ENCODE data around the gene ZBTB46.

ZBTB46 gene

DNA sequence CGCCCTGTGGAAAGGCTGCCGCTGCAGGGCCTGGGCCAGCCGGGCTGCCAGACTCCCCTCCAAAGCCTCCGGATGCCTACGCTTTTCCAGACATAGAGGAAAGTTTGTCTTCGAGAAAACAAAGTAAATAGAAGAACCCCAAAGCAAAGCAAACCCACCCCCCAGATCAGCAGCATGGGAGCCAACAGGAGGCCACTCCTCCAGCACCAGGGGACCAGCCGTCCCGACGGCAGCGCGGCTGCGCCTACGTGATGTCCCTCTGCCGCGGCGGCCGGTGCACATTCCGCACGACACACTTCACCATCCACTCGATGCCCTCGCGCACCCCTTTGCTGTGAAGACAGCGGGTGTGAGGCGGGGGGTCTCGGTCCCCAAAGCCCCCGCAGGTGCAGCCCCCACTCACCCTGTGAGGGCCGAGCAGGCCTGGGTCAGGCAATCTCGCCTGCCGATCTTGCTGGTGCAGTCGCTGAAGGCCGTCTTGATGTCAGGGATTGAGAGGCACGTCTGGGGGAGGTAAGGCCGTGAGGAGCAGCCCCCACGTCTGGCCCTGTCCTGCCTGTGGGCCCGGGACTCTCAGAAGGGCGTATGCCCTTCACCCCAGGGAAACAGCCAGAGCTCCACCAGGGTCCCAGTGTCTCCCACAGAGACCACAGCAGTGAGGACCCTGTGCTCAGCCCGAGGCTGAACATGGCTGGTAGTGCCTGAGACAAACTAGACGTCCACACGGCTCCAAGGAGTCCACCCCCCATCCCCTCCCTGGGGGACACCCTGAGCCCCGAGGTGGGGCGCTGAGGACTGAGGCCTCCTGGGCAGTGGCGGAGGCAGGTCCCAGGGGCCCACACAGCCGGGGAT lies 130.6 kb downstream of the ZBTB46 start:
- no peaks in the 10 kb centered on the region for H3K9me3 Mint-ChIP-seq
- H3K36me3 Mint-ChIP-seq (ENCODE audit: insufficient read depth): peaks cover 27% of the 10 kb centered on the region
- H3K27ac Mint-ChIP-seq (ENCODE audit: low read depth): no peak overlapping the region
- no peak overlapping the region for H3K4me3 Mint-ChIP-seq
- H3K27me3 Mint-ChIP-seq: no peaks in the 10 kb centered on the region
- no peak for DNase-seq (ENCODE audit: low spot score in 2 of 2)
- peaks cover 30% of the 10 kb centered on the region for H3K4me1 Mint-ChIP-seq
- ATAC-seq (replicated peaks; ENCODE audit: extremely low read depth, poor library complexity, severe bottlenecking): no peak

DNA sequence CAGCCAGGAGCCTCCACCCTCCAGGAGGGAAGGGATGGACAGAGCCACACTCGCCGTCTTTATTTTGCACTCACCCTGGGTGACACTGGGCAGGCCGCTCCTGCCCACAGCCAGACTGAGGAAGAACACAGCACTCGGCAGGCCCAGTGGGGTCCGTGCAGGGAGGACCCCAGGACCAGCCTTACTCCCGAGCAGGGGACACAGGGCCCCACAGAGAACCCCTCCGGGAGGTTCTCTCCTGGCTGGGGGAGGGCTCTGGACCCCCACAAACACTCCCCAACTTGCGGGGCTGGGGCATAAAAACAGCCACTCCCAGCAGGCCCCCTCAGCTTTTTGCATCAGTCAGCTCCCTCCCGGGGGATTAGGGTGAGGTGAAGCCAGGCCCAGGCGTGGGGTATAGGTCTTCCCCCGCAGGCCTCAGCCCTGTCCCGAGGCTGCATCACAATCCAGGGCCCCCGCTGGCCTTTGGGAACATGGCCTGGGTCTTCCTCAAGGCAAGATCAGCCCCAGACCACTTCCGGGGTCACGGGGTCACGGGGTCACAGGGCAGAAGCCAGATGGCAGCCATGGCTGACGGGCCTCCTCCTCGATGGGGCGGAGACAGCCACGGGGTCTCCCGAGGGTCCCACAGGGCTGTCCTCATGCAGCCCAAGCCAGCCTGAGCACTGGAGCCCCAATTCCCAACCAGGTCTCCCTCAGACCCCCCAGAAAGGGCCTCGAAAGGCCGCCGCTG lies 131.4 kb downstream of the ZBTB46 start:
- Mint-ChIP-seq H3K4me1 (peaks cover 25% of the 10 kb centered on the region), H3K4me3 (peak overlapping the region; percentile 13), H3K9me3 (no peaks in the 10 kb centered on the region), H3K27ac (ENCODE audit: low read depth) (no peak overlapping the region), H3K36me3 (ENCODE audit: insufficient read depth) (peaks cover 20% of the 10 kb centered on the region), H3K27me3 (no peaks in the 10 kb centered on the region)
- DNase-seq (ENCODE audit: low spot score in 2 of 2): no peak
- no peak for ATAC-seq (replicated peaks; ENCODE audit: extremely low read depth, poor library complexity, severe bottlenecking)

DNA sequence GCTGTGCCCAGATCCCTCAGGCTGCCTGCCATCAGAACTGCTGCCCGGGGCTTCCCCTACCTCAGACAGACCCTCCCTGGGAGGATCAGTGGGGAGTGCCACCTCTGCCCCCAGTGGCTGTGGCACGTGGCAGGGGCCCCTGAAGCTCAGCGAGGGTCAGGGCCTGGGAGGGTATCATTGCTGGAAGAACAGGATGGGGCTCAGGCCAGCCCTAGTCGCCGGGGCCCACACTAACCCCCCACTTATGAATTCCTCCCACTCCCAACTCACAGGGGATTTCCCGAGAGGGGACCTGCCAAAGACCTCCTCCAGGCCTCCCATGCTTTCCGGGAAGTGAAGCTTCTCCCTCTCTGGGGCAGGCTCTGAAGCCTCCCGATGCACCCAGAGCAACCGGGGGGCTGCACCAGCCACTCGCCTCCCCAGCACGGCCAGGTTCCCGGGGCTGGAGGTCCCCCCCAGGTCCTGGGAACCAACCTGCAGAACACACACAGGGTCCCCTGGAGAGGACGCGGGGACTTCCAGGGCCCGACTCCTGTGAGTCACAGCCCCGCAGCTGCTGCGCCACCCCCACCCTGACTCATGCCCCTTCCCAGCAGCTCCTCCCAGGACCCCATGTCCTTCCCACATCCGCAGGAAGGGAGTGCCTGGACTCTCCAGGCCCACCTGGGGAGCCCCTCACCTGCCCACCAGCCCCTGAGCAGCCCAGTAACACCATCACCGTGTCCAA lies 132.2 kb downstream of the ZBTB46 start:
- no peak for DNase-seq (ENCODE audit: low spot score in 2 of 2)
- Mint-ChIP-seq H3K36me3 (ENCODE audit: insufficient read depth) (peaks cover 19% of the 10 kb centered on the region), H3K4me1 (peaks cover 26% of the 10 kb centered on the region), H3K4me3 (peak overlapping the region; percentile 13), H3K9me3 (no peaks in the 10 kb centered on the region), H3K27me3 (no peaks in the 10 kb centered on the region), H3K27ac (ENCODE audit: low read depth) (no peak overlapping the region)
- ATAC-seq (replicated peaks; ENCODE audit: extremely low read depth, poor library complexity, severe bottlenecking): no peak

DNA sequence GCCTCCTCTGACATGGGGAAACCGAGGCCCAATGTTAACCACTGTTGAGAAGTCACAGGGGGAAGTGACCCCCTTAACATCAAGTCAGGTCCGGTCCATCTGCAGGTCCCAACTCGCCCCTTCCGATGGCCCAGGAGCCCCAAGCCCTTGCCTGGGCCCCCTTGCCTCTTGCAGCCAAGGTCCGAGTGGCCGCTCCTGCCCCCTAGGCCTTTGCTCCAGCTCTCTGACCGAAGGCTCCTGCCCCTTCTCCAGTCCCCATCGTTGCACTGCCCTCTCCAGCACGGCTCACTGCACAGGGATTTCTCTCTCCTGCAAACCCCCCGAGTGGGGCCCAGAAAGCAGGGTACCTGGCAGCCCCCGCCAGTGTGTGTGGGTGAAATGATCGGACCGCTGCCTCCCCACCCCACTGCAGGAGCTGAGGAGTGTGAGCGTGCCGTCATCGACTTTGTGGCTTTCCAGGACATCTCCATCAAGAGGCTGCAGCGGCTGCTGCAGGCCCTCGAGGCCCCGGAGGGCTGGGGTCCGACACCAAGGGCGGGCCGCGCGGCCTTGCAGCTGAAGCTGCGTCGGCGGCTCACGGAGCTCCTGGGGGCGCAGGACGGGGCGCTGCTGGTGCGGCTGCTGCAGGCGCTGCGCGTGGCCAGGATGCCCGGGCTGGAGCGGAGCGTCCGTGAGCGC lies 133.1 kb downstream of the ZBTB46 start:
- Mint-ChIP-seq H3K36me3 (ENCODE audit: insufficient read depth) (peaks cover 25% of the 10 kb centered on the region), H3K4me3 (peak overlapping the region; percentile 43), H3K4me1 (peaks cover 30% of the 10 kb centered on the region), H3K27me3 (no peaks in the 10 kb centered on the region), H3K9me3 (no peaks in the 10 kb centered on the region), H3K27ac (ENCODE audit: low read depth) (no peak overlapping the region)
- no peak for ATAC-seq (replicated peaks; ENCODE audit: extremely low read depth, poor library complexity, severe bottlenecking)
- DNase-seq (ENCODE audit: low spot score in 2 of 2): no peak

DNA sequence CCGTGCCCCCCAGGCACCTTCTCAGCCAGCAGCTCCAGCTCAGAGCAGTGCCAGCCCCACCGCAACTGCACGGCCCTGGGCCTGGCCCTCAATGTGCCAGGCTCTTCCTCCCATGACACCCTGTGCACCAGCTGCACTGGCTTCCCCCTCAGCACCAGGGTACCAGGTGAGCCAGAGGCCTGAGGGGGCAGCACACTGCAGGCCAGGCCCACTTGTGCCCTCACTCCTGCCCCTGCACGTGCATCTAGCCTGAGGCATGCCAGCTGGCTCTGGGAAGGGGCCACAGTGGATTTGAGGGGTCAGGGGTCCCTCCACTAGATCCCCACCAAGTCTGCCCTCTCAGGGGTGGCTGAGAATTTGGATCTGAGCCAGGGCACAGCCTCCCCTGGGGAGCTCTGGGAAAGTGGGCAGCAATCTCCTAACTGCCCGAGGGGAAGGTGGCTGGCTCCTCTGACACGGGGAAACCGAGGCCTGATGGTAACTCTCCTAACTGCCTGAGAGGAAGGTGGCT lies 133.7 kb downstream of the ZBTB46 start:
- Mint-ChIP-seq H3K27ac (ENCODE audit: low read depth) (peak overlapping the region; percentile 51), H3K36me3 (ENCODE audit: insufficient read depth) (peaks cover 31% of the 10 kb centered on the region), H3K4me1 (peaks cover 30% of the 10 kb centered on the region), H3K27me3 (no peaks in the 10 kb centered on the region), H3K9me3 (no peaks in the 10 kb centered on the region), H3K4me3 (peak overlapping the region; percentile 58)
- no peak for ATAC-seq (replicated peaks; ENCODE audit: extremely low read depth, poor library complexity, severe bottlenecking)
- no peak for DNase-seq (ENCODE audit: low spot score in 2 of 2)

DNA sequence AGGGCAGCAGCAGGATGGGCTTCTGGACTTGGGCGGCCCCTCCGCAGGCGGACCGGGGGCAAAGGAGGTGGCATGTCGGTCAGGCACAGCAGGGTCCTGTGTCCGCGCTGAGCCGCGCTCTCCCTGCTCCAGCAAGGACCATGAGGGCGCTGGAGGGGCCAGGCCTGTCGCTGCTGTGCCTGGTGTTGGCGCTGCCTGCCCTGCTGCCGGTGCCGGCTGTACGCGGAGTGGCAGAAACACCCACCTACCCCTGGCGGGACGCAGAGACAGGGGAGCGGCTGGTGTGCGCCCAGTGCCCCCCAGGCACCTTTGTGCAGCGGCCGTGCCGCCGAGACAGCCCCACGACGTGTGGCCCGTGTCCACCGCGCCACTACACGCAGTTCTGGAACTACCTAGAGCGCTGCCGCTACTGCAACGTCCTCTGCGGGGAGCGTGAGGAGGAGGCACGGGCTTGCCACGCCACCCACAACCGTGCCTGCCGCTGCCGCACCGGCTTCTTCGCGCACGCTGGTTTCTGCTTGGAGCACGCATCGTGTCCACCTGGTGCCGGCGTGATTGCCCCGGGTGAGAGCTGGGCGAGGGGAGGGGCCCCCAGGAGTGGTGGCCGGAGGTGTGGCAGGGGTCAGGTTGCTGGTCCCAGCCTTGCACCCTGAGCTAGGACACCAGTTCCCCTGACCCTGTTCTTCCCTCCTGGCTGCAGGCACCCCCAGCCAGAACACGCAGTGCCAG lies 134.3 kb downstream of the ZBTB46 start, which contains the start of gene TNFRSF6B:
TNFRSF6B (plus strand) TSS at position 25 of the 729 bp plus-strand sequence; CDS start at position 141, 116 bp downstream.
- H3K4me3 Mint-ChIP-seq: peak within 1 kb of the TSS; percentile 58
- H3K4me1 Mint-ChIP-seq: peaks cover 23% of the 10 kb centered on the region
- peak; percentile 21 for ATAC-seq (replicated peaks; ENCODE audit: extremely low read depth, poor library complexity, severe bottlenecking)
- DNase-seq (ENCODE audit: low spot score in 2 of 2): no peak
- H3K36me3 Mint-ChIP-seq (ENCODE audit: insufficient read depth): peaks cover 30% of the 10 kb centered on the region
- H3K9me3 Mint-ChIP-seq: no peaks in the 10 kb centered on the region
- no peaks in the 10 kb centered on the region for H3K27me3 Mint-ChIP-seq
- peak within 1 kb of the TSS; percentile 51 for H3K27ac Mint-ChIP-seq (ENCODE audit: low read depth)

DNA sequence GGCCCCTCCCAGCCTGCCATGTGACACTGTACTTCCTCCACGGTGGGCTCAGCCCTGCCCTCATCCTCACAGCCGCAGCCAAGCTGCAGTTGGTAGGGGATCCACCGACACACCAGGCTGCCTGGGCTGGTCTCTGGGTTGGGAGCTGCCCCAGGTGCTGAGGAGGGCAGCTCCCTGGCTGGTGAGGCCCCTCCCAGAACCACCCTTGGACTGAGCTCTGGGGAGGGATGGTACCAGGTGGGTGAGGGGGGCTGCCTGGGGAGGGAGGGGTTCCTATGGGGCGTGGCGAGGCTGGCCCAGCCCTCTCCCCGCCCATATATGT lies 134.8 kb downstream of the ZBTB46 start:
- DNase-seq (ENCODE audit: low spot score in 2 of 2) (no peak), ATAC-seq (replicated peaks; ENCODE audit: extremely low read depth, poor library complexity, severe bottlenecking) (peak; percentile 75)
- Mint-ChIP-seq H3K36me3 (ENCODE audit: insufficient read depth) (peaks cover 36% of the 10 kb centered on the region), H3K4me3 (peak overlapping the region; percentile 25), H3K27me3 (no peaks in the 10 kb centered on the region), H3K4me1 (peaks cover 22% of the 10 kb centered on the region), H3K9me3 (no peaks in the 10 kb centered on the region), H3K27ac (ENCODE audit: low read depth) (no peak overlapping the region)

DNA sequence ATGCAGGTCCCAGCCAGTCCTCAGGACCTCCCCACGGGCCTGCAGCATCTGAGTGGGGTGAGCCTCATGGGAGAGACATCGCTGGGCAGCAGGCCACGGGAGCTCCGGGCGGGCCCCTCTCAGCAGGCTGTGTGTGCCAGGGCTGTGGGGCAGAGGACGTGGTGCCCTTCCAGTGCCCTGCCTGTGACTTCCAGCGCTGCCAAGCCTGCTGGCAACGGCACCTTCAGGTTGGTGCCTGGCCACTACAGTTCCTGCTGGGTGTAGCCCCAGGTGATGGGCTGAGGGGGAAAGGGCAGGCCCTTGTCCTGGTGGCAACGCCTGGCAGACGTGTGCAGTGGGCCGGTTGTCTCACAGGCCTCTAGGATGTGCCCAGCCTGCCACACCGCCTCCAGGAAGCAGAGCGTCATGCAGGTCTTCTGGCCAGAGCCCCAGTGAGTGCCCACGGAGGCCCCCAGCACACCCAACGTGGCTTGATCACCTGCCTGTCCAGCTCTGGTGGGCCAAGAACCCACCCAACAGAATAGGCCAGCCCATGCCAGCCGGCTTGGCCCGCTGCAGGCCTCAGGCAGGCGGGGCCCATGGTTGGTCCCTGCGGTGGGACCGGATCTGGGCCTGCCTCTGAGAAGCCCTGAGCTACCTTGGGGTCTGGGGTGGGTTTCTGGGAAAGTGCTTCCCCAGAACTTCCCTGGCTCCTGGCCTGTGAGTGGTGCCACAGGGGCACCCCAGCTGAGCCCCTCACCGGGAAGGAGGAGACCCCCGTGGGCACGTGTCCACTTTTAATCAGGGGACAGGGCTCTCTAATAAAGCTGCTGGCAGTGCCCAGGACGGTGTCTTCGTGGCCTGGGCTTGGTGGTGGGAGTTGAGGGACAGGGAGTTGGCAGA lies 135.4 kb downstream of the ZBTB46 start:
- H3K4me3 Mint-ChIP-seq: peak overlapping the region; percentile 25
- no peak for ATAC-seq (replicated peaks; ENCODE audit: extremely low read depth, poor library complexity, severe bottlenecking)
- peaks cover 19% of the 10 kb centered on the region for H3K4me1 Mint-ChIP-seq
- no peaks in the 10 kb centered on the region for H3K27me3 Mint-ChIP-seq
- no peak for DNase-seq (ENCODE audit: low spot score in 2 of 2)
- H3K27ac Mint-ChIP-seq (ENCODE audit: low read depth): no peak overlapping the region
- H3K36me3 Mint-ChIP-seq (ENCODE audit: insufficient read depth): peaks cover 39% of the 10 kb centered on the region
- no peaks in the 10 kb centered on the region for H3K9me3 Mint-ChIP-seq

DNA sequence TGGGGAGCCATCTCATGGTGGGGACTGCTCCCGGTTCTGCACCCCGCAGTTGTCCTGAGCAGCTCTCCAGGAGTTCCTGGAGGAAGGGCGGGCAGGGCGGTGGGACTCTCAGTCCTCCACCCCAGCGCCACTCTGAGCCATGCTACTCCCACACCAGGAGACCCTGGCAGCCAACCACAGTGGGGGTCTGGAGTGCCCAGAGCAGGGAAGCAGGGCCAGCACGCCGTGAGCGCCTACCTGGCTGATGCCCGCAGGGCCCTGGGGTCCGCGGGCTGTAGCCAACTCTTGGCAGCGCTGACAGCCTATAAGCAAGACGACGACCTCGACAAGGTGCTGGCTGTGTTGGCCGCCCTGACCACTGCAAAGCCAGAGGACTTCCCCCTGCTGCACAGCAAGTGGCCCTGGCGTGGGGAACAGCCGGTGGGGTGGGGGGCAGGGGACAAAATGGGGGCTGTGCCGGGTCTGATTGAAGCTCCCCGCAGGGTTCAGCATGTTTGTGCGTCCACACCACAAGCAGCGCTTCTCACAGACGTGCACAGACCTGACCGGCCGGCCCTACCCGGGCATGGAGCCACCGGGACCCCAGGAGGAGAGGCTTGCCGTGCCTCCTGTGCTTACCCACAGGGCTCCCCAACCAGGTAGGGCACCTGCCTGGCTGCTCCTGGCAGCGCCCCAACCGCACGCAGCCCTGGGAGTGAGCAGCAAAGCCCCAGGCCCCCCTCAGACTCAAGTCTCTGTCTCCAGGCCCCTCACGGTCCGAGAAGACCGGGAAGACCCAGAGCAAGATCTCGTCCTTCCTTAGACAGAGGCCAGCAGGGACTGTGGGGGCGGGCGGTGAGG lies 136.3 kb downstream of the ZBTB46 start:
- Mint-ChIP-seq H3K4me1 (peaks cover 19% of the 10 kb centered on the region), H3K4me3 (peak overlapping the region; percentile 68), H3K27ac (ENCODE audit: low read depth) (peak overlapping the region; percentile 96), H3K27me3 (no peaks in the 10 kb centered on the region), H3K36me3 (ENCODE audit: insufficient read depth) (peaks cover 39% of the 10 kb centered on the region), H3K9me3 (no peaks in the 10 kb centered on the region)
- ATAC-seq (replicated peaks; ENCODE audit: extremely low read depth, poor library complexity, severe bottlenecking): no peak
- DNase-seq (ENCODE audit: low spot score in 2 of 2): no peak

DNA sequence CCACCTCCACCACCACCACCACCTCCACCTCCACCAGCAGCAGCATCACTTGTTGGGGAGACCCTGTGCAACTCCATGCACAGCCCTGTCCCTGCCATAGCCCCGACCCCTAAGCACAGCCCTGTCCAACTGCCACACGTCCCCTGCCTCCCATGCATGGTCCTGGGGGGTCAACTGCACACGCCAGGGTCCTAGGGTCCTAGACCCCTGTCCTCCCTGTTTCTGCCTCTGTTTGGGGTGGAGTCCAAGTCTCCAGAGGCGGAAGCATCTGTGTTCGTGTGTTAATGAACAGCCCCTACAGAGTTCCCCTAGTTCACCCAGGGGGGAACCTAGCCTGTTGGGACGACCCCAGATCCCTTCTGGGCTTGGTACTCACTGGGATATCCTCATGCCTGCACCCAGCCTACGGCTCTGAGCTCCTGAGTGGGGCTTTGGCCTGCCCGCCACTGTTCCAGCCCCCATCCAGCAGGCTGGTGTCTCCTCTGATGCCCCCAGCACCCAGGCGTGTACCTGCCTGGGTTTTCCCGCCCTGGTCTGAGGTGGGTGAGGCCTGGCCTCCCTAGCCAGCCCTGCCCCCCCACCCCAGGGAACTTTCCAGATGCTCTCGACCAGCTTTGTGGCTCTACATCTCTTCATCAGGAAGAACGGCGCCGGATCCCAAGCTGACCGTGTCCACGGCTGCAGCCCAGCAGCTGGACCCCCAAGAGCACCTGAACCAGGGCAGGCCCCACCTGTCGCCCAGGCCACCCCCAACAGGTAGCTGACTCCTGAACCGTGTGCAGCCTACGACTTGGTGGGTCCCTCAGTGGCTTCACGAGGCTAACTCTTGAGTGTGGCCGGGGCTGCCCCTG lies 137.1 kb downstream of the ZBTB46 start:
- DNase-seq (ENCODE audit: low spot score in 2 of 2): no peak
- ATAC-seq (replicated peaks; ENCODE audit: extremely low read depth, poor library complexity, severe bottlenecking): no peak
- Mint-ChIP-seq H3K4me1 (peaks cover 14% of the 10 kb centered on the region), H3K27ac (ENCODE audit: low read depth) (peak overlapping the region; percentile 96), H3K4me3 (peak overlapping the region; percentile 68), H3K36me3 (ENCODE audit: insufficient read depth) (peaks cover 35% of the 10 kb centered on the region), H3K27me3 (no peaks in the 10 kb centered on the region), H3K9me3 (no peaks in the 10 kb centered on the region)
